A673 (cell line): ENCODE measurements around the gene ATG7. TPM values are rescaled to one million over a fixed set of nuclear protein-coding genes. Genes with fewer than 3 reads are reported as not detected.

Experiments
- BruUV-seq: library from RNA; stranded (reverse); fragments of 400-500 nt; replicated peaks from 2 replicates; lab custom pipeline; 2021; lab: Mats Ljungman, UMichigan
- CTCF ChIA-PET: fragments of 300-600 bp; sonication (Branson Sonifier 250); formaldehyde crosslinking; loops from one replicate; lab custom pipeline; 2022; ENCODE audit warnings: antibody characterized with exemption; lab: Charles Lee
- POLR2A ChIA-PET: fragments of 300-600 bp; sonication (Branson Sonifier 250); formaldehyde crosslinking; loops from one replicate; lab custom pipeline; 2022; ENCODE audit warnings: antibody characterized with exemption; ENCODE audit not compliant: low non-redundant PET; lab: Charles Lee
- DNase-seq: peaks from one replicate; pipeline ENCODE4 v3.0.0-alpha.2; 2015; ENCODE audit warnings: low spot score
- H3K27ac ChIP-seq: fragments of 200-600 bp; sonication (generic); 2 replicates; pipeline ENCODE4 v1.5.1; 2016; ENCODE audit warnings: mixed run types, low read depth, mild to moderate bottlenecking, mixed read lengths, antibody characterized with exemption, low read length; ENCODE audit not compliant: poor library complexity, severe bottlenecking
- H3K27me3 ChIP-seq: fragments of 200-600 bp; sonication (generic); replicated peaks from 2 replicates; pipeline ENCODE4 v1.6.1; 2017; ENCODE audit warnings: mixed run types, low read depth, mild to moderate bottlenecking, mixed read lengths, antibody characterized with exemption, low read length; ENCODE audit not compliant: insufficient read depth, poor library complexity
- H3K36me3 ChIP-seq: fragments of 200-600 bp; sonication (generic); 2 replicates; pipeline ENCODE4 v1.6.1; 2016; ENCODE audit warnings: mixed run types, mild to moderate bottlenecking, mixed read lengths, antibody characterized with exemption, low read length; ENCODE audit not compliant: insufficient read depth, poor library complexity, severe bottlenecking
- H3K4me1 ChIP-seq: fragments of 200-600 bp; sonication (generic); 2 replicates; pipeline ENCODE4 v1.6.1; 2017; ENCODE audit warnings: mixed run types, mild to moderate bottlenecking, mixed read lengths, antibody characterized with exemption, low read length; ENCODE audit not compliant: insufficient read depth, poor library complexity, severe bottlenecking
- H3K4me3 ChIP-seq: fragments of 200-600 bp; sonication (generic); 2 replicates; pipeline ENCODE4 v1.5.1; 2016; ENCODE audit warnings: low read depth, mixed run types, mild to moderate bottlenecking, mixed read lengths, low read length; ENCODE audit not compliant: poor library complexity, severe bottlenecking
- H3K9me3 ChIP-seq: fragments of 200-600 bp; sonication (generic); 2 replicates; pipeline ENCODE4 v1.6.1; 2016; ENCODE audit warnings: mixed run types, low read depth, mild to moderate bottlenecking, mixed read lengths, antibody characterized with exemption, low read length; ENCODE audit not compliant: poor library complexity, severe bottlenecking
- EZH2 ChIP-seq: fragments of 200-600 bp; sonication (generic); IDR thresholded peaks from 2 replicates; pipeline ENCODE4 v1.6.1; 2017; ENCODE audit warnings: borderline replicate concordance, low read depth, mild to moderate bottlenecking, mixed read lengths, antibody characterized with exemption, low read length; ENCODE audit not compliant: poor library complexity, severe bottlenecking
- intact Hi-C: fragments of 100-400 bp; cut with micrococcal nuclease; formaldehyde crosslinking; loops from one replicate; pipeline ENCODE4 v1.10.0; 2022; ENCODE audit not compliant: unreplicated experiment
- total RNA-seq: library from RNA; stranded (reverse); gene quantifications from 2 replicates; pipeline ENCODE4 v1.2.3, GENCODE V29; 2021
- TF ChIP-seq, protein P1 (sequence below): fragments of 300-800, 200-600 bp; sonication (generic); conservative IDR thresholded peaks from 2 replicates; pipeline ENCODE4 v1.5.1; 2017; ENCODE audit warnings: low read depth, mild to moderate bottlenecking, antibody characterized with exemption, low read length, moderate library complexity, mixed read lengths

Gene ATG7
- total RNA-seq, 1 experiment from 2014 or later: 30.9 TPM

DNA sequence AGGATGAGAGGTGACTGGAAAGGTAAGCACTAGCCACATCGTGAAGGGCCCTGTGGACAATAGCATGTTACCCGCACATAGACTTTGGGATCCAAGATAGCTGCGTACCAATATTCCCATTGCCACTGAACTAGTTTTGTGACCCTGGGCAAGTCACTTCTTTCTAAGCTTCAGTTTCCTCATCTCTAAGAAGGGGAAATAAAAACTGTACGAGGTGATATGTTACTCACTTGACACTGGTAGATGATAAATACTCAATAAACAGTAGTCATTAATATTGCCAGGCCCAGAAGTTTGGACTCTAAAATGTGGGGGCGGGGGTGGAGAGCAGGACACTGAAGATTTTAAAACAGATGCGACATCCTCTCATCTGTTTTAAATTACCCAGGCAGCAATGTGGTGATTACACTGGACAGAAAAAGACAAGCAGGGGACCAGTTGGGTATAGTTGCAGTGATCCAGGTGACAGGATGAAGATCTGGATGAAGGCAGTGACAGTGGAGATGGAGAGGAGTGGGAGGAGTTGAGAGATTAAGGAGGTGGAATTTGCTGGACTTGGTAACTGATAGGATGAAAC, 2.5 kb downstream of the ATG7 start:
- Histone ChIP-seq H3K9me3 (no peaks in the 10 kb centered on the region), H3K27ac (no peak overlapping the region), H3K27me3 (no peaks in the 10 kb centered on the region), H3K36me3 (no peaks in the 10 kb centered on the region), H3K4me3 (no peak overlapping the region), H3K4me1 (peaks cover 8% of the 10 kb centered on the region)
- ChIA-PET CTCF (no interaction called here), POLR2A (no interaction called here)
- DNase-seq: no peak
- intact Hi-C loops: no loop called here
- BruUV-seq: no TSS peak
- TF ChIP-seq, protein P1, sequence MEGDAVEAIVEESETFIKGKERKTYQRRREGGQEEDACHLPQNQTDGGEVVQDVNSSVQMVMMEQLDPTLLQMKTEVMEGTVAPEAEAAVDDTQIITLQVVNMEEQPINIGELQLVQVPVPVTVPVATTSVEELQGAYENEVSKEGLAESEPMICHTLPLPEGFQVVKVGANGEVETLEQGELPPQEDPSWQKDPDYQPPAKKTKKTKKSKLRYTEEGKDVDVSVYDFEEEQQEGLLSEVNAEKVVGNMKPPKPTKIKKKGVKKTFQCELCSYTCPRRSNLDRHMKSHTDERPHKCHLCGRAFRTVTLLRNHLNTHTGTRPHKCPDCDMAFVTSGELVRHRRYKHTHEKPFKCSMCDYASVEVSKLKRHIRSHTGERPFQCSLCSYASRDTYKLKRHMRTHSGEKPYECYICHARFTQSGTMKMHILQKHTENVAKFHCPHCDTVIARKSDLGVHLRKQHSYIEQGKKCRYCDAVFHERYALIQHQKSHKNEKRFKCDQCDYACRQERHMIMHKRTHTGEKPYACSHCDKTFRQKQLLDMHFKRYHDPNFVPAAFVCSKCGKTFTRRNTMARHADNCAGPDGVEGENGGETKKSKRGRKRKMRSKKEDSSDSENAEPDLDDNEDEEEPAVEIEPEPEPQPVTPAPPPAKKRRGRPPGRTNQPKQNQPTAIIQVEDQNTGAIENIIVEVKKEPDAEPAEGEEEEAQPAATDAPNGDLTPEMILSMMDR: no peak
- no peak for TF ChIP-seq EZH2

DNA sequence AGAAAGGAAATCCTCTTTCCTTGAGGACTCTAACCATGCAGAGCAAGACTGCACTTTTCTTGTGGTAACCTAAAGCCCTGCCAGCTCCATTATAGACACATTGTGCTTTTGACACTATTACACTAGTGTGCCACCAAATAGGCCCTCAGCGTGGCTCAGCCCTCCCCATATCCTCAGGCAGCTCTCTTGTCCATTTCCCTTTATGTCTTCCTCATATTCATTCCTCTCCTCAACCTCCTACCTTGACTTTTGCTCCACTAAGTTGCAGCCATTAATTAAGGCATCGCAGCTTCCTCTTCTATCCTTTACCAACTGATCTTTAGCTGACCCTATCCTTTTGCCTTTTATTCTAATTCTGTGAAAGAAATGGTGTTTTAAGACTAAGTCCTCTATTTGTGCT, 3.7 kb downstream of the ATG7 start:
- no TSS peak for BruUV-seq
- H3K4me1 ChIP-seq: peaks cover 13% of the 10 kb centered on the region
- intact Hi-C loops: no loop called here
- H3K9me3 ChIP-seq: no peaks in the 10 kb centered on the region
- no peak for TF ChIP-seq EZH2
- TF ChIP-seq, protein P1: no peak
- POLR2A ChIA-PET: no interaction called here
- DNase-seq: no peak
- no peak overlapping the region for H3K27ac ChIP-seq
- no peak overlapping the region for H3K4me3 ChIP-seq
- no peaks in the 10 kb centered on the region for H3K27me3 ChIP-seq
- H3K36me3 ChIP-seq: no peaks in the 10 kb centered on the region
- CTCF ChIA-PET: no interaction called here

DNA sequence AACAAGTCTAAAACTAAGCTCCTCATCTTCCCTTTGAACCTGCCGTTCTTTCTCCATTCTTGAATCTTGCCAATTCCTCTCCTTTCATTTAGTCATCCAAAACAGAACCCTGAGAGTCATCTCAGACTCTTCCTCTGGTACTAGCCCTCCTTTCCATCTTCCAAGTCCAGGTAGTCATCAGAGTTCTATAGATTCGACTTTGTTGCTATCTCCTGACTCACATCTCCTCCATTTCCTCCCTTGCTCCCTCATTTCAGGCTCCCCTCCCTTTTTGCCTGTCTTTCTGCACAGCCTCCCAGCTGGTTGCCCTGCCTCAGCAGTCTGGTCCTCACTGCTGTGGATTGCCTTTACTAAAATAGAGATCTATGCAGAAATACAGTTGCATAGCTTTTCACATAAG, 4.7 kb downstream of the ATG7 start:
- no TSS peak for BruUV-seq
- POLR2A ChIA-PET: no interaction called here

More for the DNA sequence above, 4.7 kb downstream of the ATG7 start:
- Histone ChIP-seq H3K27ac (no peak overlapping the region), H3K9me3 (no peaks in the 10 kb centered on the region), H3K27me3 (no peaks in the 10 kb centered on the region), H3K4me3 (no peak overlapping the region), H3K36me3 (no peaks in the 10 kb centered on the region), H3K4me1 (peaks cover 16% of the 10 kb centered on the region)
- TF ChIP-seq EZH2: no peak
- TF ChIP-seq, protein P1: no peak
- intact Hi-C loops: no loop called here
- DNase-seq: no peak
- CTCF ChIA-PET: no interaction called here
